ENCODE data around the gene TRIM41. TPM values are rescaled to one million over a fixed set of nuclear protein-coding genes. Genes with fewer than 3 reads are reported as not detected.
A peak's percentile ranks its signal among the peaks of the same experiment; 100 is the strongest.

TRIM41 gene
- total and polyA plus RNA-seq, 2 of the 13 experiments (the other 11 are each of a cell fraction or from before 2014, with no cell fraction given) = 10.2 to 16.7 TPM

- TF ChIP-seq THRA (CRISPR knock-in tag; IDR thresholded peaks at IDR 0.05; ENCODE audit: borderline replicate concordance) (no peak), KDM1A (CRISPR knock-in tag; IDR thresholded peaks at IDR 0.05) (no peak), KAT7 (CRISPR knock-in tag; IDR thresholded peaks at IDR 0.05; ENCODE audit: borderline replicate concordance) (no peak), GLI4 (CRISPR knock-in tag; IDR thresholded peaks at IDR 0.05; ENCODE audit: borderline replicate concordance) (no peak), CHCHD3 (CRISPR knock-in tag; IDR thresholded peaks at IDR 0.05) (no peak), RXRB (CRISPR knock-in tag; IDR thresholded peaks at IDR 0.05; ENCODE audit: borderline replicate concordance) (peak; percentile 95), CEBPG (CRISPR knock-in tag; IDR thresholded peaks at IDR 0.05) (peak; percentile 38; the same call in 1 of the 2 replicates), ELF3 (CRISPR knock-in tag; IDR thresholded peaks at IDR 0.05) (0 out of 2 replicates have a peak, but pooled peaks have one; percentile 36), HINFP (CRISPR knock-in tag; IDR thresholded peaks at IDR 0.05; ENCODE audit: low read depth) (peak; percentile 52; the same call in 1 of the 2 replicates), NRL (CRISPR knock-in tag; IDR thresholded peaks at IDR 0.05; ENCODE audit: borderline replicate concordance) (no peak), THAP11 (CRISPR knock-in tag; IDR thresholded peaks at IDR 0.05) (peak; percentile 55), AKAP8 (CRISPR knock-in tag; IDR thresholded peaks at IDR 0.05) (no peak), GATAD2A (CRISPR knock-in tag; IDR thresholded peaks at IDR 0.05) (peak; percentile 53)
- TF ChIP-seq, protein P1, sequence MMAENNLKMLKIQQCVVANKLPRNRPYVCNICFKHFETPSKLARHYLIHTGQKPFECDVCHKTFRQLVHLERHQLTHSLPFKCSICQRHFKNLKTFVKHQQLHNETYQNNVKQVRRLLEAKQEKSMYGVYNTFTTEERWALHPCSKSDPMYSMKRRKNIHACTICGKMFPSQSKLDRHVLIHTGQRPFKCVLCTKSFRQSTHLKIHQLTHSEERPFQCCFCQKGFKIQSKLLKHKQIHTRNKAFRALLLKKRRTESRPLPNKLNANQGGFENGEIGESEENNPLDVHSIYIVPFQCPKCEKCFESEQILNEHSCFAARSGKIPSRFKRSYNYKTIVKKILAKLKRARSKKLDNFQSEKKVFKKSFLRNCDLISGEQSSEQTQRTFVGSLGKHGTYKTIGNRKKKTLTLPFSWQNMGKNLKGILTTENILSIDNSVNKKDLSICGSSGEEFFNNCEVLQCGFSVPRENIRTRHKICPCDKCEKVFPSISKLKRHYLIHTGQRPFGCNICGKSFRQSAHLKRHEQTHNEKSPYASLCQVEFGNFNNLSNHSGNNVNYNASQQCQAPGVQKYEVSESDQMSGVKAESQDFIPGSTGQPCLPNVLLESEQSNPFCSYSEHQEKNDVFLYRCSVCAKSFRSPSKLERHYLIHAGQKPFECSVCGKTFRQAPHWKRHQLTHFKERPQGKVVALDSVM (CRISPR knock-in tag; IDR thresholded peaks at IDR 0.05) = peak; percentile 57; the same call in 1 of the 2 replicates
- TF ChIP-seq, protein P2, sequence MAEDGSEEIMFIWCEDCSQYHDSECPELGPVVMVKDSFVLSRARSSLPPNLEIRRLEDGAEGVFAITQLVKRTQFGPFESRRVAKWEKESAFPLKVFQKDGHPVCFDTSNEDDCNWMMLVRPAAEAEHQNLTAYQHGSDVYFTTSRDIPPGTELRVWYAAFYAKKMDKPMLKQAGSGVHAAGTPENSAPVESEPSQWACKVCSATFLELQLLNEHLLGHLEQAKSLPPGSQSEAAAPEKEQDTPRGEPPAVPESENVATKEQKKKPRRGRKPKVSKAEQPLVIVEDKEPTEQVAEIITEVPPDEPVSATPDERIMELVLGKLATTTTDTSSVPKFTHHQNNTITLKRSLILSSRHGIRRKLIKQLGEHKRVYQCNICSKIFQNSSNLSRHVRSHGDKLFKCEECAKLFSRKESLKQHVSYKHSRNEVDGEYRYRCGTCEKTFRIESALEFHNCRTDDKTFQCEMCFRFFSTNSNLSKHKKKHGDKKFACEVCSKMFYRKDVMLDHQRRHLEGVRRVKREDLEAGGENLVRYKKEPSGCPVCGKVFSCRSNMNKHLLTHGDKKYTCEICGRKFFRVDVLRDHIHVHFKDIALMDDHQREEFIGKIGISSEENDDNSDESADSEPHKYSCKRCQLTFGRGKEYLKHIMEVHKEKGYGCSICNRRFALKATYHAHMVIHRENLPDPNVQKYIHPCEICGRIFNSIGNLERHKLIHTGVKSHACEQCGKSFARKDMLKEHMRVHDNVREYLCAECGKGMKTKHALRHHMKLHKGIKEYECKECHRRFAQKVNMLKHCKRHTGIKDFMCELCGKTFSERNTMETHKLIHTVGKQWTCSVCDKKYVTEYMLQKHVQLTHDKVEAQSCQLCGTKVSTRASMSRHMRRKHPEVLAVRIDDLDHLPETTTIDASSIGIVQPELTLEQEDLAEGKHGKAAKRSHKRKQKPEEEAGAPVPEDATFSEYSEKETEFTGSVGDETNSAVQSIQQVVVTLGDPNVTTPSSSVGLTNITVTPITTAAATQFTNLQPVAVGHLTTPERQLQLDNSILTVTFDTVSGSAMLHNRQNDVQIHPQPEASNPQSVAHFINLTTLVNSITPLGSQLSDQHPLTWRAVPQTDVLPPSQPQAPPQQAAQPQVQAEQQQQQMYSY (CRISPR knock-in tag; IDR thresholded peaks at IDR 0.05) = no peak
- TF ChIP-seq, protein P3, sequence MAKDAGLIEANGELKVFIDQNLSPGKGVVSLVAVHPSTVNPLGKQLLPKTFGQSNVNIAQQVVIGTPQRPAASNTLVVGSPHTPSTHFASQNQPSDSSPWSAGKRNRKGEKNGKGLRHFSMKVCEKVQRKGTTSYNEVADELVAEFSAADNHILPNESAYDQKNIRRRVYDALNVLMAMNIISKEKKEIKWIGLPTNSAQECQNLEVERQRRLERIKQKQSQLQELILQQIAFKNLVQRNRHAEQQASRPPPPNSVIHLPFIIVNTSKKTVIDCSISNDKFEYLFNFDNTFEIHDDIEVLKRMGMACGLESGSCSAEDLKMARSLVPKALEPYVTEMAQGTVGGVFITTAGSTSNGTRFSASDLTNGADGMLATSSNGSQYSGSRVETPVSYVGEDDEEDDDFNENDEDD (CRISPR knock-in tag; IDR thresholded peaks at IDR 0.05; ENCODE audit: borderline replicate concordance) = peak; percentile 35; the same call in 1 of the 2 replicates
Measured at GRCh38 chr5:181181650-181182565, 41.2 kb upstream of the TRIM41 start (continued).
